GM06990 (cell line): Measurements from ENCODE around the gene NR3C1.

ENCODE experiments used
- DNase-seq: peaks from one replicate; pipeline ENCODE4 v3.0.0-alpha.2; 2011; ENCODE audit not compliant: insufficient read length; ENCODE audit errors: extremely low read depth
- H3K27me3 ChIP-seq: replicated peaks from 2 replicates; pipeline ENCODE4 v1.6.0; 2011; ENCODE audit warnings: low read length; ENCODE audit not compliant: control insufficient read depth, insufficient read depth
- H3K36me3 ChIP-seq: 2 replicates; pipeline ENCODE4 v1.5.1; 2011; ENCODE audit warnings: low read length; ENCODE audit not compliant: control insufficient read depth, insufficient read depth
- H3K4me3 ChIP-seq: replicated peaks from 2 replicates; pipeline ENCODE4 v1.5.1; 2011; ENCODE audit warnings: low read depth, mild to moderate bottlenecking, control low read depth, low read length
- TF ChIP-seq, protein P1 (sequence below): IDR thresholded peaks from 2 replicates; pipeline ENCODE4 v1.5.1; 2011; ENCODE audit warnings: low read length, control low read depth, mild to moderate bottlenecking, inconsistent platforms; ENCODE audit not compliant: insufficient read depth, poor library complexity, severe bottlenecking

NR3C1 gene

DNA sequence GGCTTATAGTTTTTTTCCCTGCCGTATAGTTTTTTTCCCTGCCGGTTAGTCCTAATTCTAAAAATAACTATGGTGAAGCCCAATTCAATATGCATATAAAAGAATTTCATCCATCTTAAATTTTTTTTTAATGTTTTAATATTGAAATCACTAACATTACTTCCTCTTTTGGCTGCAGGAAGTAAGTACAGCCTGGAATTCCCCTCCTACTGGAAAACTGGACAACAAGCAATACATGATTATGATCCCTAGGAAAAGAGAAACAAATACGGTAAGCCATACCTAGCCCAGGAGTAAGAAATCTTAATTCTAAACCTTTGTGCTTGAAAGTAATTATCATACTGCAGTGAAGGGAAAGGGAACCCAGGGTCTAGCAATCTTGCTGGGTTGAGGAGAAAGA, 119.0 kb downstream of the NR3C1 start:
- TF ChIP-seq, protein P1, sequence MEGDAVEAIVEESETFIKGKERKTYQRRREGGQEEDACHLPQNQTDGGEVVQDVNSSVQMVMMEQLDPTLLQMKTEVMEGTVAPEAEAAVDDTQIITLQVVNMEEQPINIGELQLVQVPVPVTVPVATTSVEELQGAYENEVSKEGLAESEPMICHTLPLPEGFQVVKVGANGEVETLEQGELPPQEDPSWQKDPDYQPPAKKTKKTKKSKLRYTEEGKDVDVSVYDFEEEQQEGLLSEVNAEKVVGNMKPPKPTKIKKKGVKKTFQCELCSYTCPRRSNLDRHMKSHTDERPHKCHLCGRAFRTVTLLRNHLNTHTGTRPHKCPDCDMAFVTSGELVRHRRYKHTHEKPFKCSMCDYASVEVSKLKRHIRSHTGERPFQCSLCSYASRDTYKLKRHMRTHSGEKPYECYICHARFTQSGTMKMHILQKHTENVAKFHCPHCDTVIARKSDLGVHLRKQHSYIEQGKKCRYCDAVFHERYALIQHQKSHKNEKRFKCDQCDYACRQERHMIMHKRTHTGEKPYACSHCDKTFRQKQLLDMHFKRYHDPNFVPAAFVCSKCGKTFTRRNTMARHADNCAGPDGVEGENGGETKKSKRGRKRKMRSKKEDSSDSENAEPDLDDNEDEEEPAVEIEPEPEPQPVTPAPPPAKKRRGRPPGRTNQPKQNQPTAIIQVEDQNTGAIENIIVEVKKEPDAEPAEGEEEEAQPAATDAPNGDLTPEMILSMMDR: no peak
- Histone ChIP-seq H3K36me3 (peaks cover 6% of the 10 kb centered on the region), H3K27me3 (no peaks in the 10 kb centered on the region), H3K4me3 (no peak overlapping the region)
- no peak for DNase-seq

DNA sequence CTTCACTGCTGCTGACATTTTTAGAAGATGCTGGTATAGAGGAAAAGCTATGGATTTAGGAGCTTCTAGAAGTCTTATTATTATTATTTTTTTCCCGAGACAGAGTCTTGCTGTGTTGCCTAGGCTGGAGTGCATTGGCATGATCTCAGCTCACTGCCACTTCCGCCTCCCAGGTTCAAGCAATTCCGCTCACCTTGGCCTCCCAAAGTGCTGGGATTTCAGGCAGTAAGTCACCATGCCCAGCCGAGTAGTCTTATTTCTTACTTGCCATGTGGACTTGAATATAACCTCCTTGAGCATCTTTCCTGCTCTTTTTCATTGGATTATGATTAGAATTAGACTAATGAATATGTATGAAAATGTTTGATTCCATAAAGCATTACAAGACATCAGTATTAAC, 119.5 kb downstream of the NR3C1 start:
- DNase-seq: no peak
- Histone ChIP-seq H3K4me3 (no peak overlapping the region), H3K36me3 (peaks cover 6% of the 10 kb centered on the region), H3K27me3 (no peaks in the 10 kb centered on the region)
- TF ChIP-seq, protein P1: no peak

DNA sequence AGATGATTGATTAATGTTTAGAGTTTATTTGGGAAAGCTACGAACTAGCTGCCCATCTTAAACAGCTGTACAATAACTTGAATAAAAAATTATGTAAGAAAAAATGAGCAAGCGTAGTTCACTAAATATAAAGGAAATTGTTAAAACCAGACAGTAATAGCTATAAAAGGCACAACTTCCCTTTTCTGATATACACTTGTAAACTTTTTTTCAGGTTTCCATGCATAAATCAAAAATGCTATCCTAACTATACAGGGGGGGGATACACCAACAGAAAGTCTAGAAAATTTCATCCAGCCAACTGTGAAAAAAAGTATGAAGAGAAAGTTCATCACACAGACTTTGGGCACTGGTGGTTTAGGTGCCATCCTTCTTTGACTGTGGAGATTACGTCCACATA, 122.3 kb downstream of the NR3C1 start:
- TF ChIP-seq, protein P1: no peak
- Histone ChIP-seq H3K4me3 (no peak overlapping the region), H3K27me3 (no peaks in the 10 kb centered on the region), H3K36me3 (peaks cover 3% of the 10 kb centered on the region)
- DNase-seq: no peak

DNA sequence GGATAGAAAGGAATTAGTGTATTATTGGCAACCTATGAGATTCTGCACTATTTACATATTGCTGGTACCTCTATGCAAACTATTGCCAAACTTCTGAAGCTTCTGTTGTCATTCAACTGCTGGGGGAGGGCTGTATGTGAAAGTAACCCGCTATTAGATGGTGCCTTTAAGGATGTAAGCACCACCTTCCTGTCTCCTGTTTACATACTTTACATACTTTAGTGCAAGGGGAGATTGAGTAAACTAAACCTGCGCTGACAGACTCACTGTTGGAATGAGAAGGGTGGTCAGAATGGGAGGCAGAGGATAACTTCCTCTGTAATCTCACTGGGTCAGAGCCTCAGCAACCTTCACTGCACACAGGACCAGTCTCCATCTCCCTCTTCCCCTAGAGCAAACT, 123.8 kb downstream of the NR3C1 start:
- no peak overlapping the region for H3K4me3 ChIP-seq
- no peak for DNase-seq
- H3K36me3 ChIP-seq: peaks cover 3% of the 10 kb centered on the region
- TF ChIP-seq, protein P1: no peak
- H3K27me3 ChIP-seq: no peaks in the 10 kb centered on the region

DNA sequence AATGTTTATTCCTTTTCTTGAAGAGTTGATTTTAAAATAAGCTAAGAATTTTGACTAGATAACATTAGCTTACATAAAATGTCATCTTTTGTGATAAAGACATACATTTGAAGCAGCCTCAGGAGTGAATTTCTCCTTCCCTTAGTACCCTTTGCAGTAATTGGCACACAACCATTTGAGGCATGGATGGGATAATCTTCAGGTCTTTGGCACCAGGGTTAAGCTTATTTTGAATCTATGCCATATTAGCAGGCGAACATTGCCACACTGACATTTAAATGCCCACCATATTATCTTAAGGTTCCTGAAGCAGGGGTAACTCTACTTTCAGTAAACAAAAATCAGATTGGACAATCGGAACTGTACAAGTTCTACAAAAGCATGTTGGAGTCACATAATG, 126.0 kb downstream of the NR3C1 start:
- no peak for DNase-seq
- no peak overlapping the region for H3K4me3 ChIP-seq
- H3K27me3 ChIP-seq: no peaks in the 10 kb centered on the region
- TF ChIP-seq, protein P1: no peak
- peaks cover 3% of the 10 kb centered on the region for H3K36me3 ChIP-seq
